Measurements from ENCODE around the gene SBDS.
"Not testable (repeated sequence)": the region's sequence is repeated elsewhere in the genome, so short reads cannot be mapped to it uniquely, and the experiment has no call there.

Gene SBDS

DNA sequence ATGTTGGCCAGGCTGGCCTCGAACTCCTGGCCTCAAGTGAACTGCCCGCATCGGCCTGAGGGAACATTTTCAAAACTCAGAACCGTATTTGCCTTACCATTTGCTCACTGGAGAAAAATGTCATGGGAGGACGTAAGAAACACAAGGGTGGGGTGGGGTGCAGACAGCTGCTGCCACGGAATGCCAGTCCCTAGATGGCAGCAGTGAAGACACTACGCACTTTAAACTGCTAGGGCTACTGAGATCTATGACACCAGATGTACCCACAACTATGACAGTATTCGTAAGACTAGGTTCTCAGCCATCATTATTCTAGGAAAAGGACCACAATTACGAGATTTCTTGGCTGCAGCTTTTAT is 716 bp downstream of the SBDS start:
- DNase-seq (ENCODE audit: low spot score) = peak; percentile 56

- DNase-seq (ENCODE audit: low spot score) = not testable (repeated sequence)
These were observed 1.3 kb downstream of the SBDS start for GRCh38 chr7:66994051-66994450.

- DNase-seq (ENCODE audit: low spot score) = not testable (repeated sequence)
These were observed 5.8 kb downstream of the SBDS start for GRCh38 chr7:66989552-66989951.

GRCh38 chr7:66980336-66980735 is 15.1 kb downstream of the SBDS start:
- DNase-seq (ENCODE audit: low spot score) = not testable (repeated sequence)

- DNase-seq (ENCODE audit: low spot score) = not testable (repeated sequence)
These were observed 16.4 kb downstream of the SBDS start for GRCh38 chr7:66979013-66979412.

DNA sequence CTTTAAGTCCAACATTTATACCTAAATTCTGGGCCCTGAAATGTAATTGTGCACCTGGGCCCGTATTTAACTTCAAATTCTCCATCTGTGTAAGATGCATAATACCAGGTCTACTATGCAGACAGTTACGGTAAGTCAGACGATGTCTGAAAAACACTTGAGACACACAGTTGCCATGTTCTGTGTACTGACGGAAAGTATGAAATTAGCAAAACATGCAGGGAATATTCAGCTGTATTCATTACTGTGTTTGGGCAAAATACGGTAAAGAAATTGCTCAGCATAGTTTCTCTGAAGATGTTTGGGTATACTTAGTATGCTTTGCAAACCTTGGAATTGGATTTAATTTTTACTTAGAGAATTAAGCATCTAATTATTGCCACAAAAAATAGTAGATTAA is 17.1 kb downstream of the SBDS start:
- DNase-seq (ENCODE audit: low spot score) = not testable (repeated sequence)

GRCh38 chr7:66974986-66975590 is 20.3 kb downstream of the SBDS start:
- DNase-seq (ENCODE audit: low spot score) = no peak

- DNase-seq (ENCODE audit: low spot score) = no peak
These were observed 25.1 kb downstream of the SBDS start for GRCh38 chr7:66970310-66970709.

- not testable (repeated sequence) for DNase-seq (ENCODE audit: low spot score)
These were observed 26.4 kb downstream of the SBDS start for GRCh38 chr7:66969001-66969400.

DNA sequence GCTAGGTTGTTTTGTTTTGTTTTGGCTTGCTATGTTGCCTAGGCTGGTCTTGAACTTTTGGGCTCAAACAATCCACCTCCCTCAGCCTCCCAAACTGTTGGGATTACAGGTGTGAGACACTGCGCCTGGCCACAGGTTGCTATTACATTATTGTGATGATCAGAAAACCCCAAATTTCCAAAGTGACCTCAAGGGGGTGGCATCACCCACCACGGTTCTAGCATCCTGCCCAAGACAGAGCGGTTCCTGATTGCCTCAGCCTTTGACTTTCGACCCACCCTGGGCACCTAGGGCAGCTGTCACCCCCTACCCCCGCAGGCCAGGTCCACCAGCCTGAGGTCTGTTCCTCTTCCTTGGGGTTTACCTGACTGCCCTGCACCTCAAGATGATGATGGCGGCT is 28.4 kb downstream of the SBDS start:
- no peak for DNase-seq (ENCODE audit: low spot score)

- DNase-seq (ENCODE audit: low spot score) = no peak
These were observed 31.0 kb downstream of the SBDS start for GRCh38 chr7:66964411-66964810.

DNA sequence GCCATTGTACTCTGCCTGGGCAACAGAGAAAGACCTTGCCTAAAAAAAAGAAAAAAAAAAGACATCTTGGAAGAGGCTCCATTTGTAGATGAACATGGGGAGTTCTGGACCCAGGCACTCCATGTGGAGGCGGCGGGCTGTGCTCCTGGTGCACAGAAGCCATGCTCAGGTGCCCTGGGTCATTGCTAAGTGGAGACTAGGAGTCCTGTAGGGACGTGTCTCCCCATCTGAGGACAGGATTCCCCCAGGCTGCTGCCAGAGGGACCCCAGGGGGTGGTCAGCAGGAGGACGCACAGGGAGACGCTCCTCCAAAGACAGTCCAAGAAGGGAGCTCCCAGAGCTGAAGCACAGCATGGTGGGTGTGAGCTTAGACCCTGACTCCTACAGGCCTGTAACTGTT is 34.3 kb downstream of the SBDS start:
- DNase-seq (ENCODE audit: low spot score) = no peak

- DNase-seq (ENCODE audit: low spot score) = no peak
These were observed 35.2 kb downstream of the SBDS start for GRCh38 chr7:66960192-66960591.

- DNase-seq (ENCODE audit: low spot score) = no peak
These were observed 36.6 kb downstream of the SBDS start for GRCh38 chr7:66958538-66959350.

- DNase-seq (ENCODE audit: low spot score) = no peak
These were observed 37.6 kb downstream of the SBDS start for GRCh38 chr7:66957595-66958290.

GRCh38 chr7:66953044-66953427 is 42.4 kb downstream of the SBDS start:
- DNase-seq (ENCODE audit: low spot score) = no peak

- DNase-seq (ENCODE audit: low spot score) = no peak
These were observed 42.9 kb downstream of the SBDS start for GRCh38 chr7:66952343-66953043.

DNA sequence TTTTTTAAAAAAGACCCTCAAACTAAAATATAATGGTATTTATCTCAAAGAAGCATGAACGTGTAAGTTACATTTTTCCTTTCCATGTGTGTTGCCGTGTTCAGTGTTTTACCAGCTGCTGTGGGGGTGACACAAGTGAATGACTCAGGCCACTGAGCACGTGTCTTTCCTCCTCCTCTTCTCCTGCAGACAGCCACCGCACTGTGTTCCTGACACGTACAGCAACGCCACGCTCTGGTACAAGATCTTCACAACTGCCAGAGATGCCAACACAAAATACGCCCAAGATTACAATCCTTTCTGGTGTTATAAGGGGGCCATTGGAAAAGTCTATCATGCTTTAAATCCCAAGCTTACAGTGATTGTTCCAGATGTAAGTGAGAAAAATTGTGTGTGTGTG is 44.6 kb downstream of the SBDS start:
- DNase-seq (ENCODE audit: low spot score) = peak; percentile 74

DNA sequence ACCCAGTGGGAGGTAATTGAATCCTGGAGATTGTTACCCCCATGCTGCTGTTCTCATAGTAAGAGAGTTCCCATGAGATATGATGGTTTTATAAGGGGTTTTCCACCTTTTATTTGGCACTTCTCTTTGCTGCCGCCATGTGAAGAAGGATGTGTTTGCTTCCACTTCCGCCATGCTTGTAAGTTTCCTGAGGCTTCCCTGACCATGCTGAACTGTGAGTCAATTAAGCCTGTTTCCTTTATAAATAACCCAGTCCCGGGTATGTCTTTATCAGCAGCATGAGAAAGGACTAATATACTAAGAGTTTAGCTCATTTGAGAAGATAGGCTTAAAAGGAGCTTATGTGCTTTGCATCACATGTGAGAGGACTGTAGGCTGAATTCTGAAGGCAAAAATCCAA is 45.1 kb downstream of the SBDS start:
- DNase-seq (ENCODE audit: low spot score) = no peak

GRCh38 chr7:66948480-66949109 is 46.8 kb downstream of the SBDS start:
- no peak for DNase-seq (ENCODE audit: low spot score)

DNA sequence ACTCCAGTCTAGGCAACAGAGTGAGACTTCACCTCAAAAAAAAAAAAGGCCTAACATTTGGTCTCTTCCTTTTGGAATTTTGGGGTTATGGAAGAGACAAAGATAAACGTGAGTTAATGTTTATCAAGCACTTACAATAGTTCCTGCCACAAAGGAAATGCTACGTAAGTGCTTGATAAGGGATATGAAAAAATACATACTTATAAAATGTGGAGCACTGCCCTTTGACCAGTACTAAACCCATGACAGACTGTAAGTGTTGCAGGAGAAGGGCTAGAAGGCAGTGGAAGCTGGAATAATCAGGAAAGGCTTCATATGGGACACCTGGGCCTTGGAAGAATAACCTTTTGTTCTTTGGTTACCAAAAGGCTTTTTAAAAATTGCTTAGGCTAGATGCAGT is 48.8 kb downstream of the SBDS start:
- DNase-seq (ENCODE audit: low spot score) = no peak

DNA sequence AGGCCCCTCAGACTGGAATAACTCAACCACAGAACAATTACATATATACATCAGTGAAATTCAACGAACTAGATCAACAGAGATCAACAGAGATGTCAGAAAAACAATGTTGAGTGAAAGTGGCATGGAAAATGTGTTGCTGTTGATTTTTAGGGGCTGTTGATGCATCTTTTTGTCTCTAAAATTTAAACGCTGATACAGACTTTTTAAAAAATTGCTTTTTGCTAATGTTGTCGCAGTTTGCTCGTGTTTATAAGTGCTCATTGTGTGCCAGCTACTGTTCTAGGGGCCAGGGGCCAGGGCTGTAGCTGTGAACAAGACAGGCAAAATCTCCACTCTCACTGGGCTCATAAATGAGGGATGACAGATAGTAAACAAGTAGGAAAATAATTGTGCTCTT is 56.1 kb downstream of the SBDS start:
- no peak for DNase-seq (ENCODE audit: low spot score)

Data from globus pallidus (tissue), 1 donor.